ENCODE data around the gene NTN1.
A peak's percentile ranks its signal among the peaks of the same experiment; 100 is the strongest.

Gene NTN1

DNA sequence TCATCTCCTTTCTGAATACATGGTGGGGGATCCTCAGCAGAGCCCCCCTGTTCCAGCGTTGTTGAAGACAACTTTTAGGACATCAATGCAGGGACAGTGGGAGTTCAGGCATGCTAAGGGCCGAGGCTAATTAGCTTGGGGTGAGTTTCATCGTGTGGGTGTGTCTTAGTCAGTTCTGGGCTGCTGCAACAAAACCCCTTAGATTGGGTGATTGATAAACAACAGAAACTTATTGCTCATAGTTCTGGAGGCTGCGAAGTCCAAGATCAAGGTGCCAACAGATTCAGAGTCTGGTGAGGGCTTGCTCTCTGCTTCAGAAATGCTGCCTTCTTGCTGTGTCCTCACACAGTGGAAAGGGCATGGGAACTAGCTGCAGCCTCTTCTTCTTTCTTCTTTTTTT, 214.0 kb downstream of the NTN1 start:
- DNase-seq = no peak

- DNase-seq = no peak
Measured at GRCh38 chr17:9236286-9237052, 215.2 kb downstream of the NTN1 start.

DNA sequence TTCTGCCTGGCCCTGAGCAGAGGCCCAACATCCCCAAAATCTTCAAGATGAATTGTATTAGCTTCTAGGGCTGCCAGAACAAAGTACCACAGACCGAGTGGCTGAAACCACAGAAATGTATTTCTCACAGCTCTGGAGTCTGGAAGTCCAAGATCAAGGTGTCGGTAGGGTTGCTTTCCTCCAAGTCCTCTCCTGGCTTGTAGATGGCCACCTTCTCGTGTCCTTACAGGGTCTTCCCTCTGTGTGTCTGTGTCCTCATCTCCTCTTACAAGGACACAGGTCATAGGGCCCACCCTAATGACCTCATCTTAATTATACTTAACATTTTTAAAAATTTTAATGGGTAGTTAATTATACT, 215.7 kb downstream of the NTN1 start:
- no peak for DNase-seq

DNA sequence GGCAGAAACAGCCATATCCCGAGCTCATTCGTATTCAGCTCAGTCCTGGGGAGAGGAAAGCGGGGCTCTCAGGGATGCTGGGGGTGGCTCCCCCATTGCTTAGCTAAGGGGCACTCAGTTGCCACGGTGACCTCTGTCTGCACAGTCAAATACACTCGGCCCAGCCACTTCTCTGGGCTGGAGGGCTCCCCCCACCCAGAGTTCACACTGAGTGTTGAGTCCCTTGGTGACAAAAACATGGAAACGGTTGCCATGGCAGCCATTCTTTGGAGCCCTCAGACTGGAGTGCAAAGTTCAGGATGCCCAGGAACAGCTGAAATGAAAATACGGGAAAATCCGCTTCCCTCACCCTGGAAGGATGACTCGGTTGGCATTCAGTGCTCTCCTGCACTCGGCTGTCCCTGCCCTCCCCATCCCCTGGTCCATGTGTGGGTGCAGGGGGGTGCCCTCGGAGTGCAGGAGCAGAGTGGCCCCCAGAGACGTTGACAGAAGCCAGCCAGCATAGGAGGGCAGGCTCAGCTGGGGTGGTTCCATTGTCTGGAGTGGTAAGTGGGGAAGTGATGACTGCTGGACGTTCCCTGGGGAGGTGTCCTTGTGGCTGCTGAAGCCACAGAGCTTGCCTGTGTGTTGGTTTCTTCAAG, 216.5 kb downstream of the NTN1 start:
- peak; percentile 42 for DNase-seq

DNA sequence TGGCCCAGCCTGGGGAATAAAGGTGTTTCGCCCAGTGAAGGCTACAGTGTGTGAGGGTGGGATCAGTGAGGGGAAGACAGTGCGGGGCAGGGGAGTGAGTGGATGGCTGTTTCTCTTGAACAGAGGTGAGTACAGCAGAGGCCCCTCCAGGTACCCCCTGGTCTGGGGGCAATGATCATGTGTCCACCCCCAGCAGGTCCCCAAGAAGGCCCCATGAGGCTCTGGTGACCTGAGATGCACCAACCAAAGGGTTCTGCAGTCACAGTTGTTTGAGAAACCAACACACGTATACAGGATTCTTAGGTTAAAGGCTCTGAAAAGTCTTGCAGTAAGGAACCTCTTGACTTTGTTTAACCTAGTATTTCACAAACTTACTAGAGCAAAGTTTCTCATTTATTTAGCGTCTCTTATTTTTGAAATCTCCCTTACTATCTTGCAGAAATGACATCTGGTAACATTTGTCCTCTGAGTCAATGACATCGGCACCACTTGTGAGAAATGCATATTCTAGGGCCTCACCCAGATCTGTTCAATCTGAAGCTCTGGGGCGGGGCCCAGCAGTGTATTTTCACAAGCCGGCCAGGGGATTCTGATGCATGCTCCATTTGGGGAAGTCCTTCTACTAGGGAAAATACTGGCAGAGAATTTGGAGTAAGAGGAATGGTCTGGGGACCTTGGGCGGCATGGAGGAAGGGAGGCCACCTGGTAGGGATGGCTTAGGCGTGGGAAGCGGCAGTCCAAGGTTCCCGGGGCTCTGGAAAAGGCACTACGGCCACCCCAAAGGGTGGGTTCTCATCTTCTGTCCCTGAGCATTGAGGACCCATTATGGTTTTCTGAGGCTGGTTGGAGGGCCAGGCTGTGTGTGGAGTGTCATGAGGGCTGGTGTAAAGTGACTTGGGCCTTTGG, 217.3 kb downstream of the NTN1 start:
- DNase-seq = no peak

DNA sequence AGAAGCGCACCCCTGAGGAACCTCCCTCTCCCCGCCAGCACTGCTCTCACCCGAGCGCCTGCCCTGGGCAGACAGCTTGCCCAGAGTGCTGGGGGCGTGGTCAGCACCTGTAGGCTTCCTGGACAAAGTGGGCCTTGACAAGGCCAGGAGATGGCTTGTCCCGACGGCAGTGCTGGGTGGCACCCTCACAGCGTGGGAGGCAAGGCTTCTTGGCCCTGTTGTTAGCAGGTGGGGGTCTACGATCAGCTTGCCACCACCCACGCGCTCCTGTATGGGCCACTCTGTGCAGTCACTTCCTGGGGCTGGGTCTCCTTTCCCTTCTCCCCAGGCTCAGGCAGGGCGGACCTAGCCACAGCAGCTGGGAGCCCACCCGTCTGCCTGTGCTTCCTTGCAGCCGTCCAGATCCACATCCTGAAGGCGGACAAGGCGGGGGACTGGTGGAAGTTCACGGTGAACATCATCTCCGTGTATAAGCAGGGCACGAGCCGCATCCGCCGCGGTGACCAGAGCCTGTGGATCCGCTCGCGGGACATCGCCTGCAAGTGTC, 218.0 kb downstream of the NTN1 start:
- no peak for DNase-seq

DNA sequence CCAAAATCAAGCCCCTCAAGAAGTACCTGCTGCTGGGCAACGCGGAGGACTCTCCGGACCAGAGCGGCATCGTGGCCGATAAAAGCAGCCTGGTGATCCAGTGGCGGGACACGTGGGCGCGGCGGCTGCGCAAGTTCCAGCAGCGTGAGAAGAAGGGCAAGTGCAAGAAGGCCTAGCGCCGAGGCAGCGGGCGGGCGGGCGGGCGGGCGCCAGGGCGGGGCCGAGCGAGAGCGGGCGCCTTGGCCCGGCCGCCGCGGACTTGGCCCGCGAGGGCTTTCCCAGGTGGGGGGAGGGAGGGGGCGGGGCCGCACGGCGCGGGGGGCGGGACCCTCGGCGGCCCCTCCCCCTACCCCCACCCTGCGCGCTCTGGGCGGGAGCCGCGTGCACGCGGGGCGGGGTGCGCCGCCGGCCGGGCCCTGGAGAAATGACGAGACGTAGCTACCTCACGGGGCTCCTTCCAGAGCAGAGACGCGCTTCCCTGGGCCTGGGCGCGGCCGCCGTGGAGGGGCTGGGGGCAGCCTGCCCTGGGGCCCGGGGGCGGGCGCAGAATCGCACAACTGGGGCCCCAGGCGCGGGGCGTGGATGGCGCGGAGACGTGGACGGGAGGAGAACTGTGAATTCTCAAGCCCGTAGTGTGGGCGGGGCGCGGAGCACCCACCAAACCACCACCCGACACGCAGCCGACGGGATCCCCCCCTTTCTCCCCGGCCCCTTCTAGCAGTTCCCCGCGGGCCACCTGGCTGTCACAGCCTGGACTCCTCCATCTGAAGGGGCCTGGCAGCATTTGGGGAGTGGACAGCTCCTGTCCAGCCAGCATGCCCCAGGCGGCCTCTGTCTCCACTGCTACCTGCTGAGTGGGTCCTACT, 218.7 kb downstream of the NTN1 start:
- DNase-seq = peak; percentile 63

DNA sequence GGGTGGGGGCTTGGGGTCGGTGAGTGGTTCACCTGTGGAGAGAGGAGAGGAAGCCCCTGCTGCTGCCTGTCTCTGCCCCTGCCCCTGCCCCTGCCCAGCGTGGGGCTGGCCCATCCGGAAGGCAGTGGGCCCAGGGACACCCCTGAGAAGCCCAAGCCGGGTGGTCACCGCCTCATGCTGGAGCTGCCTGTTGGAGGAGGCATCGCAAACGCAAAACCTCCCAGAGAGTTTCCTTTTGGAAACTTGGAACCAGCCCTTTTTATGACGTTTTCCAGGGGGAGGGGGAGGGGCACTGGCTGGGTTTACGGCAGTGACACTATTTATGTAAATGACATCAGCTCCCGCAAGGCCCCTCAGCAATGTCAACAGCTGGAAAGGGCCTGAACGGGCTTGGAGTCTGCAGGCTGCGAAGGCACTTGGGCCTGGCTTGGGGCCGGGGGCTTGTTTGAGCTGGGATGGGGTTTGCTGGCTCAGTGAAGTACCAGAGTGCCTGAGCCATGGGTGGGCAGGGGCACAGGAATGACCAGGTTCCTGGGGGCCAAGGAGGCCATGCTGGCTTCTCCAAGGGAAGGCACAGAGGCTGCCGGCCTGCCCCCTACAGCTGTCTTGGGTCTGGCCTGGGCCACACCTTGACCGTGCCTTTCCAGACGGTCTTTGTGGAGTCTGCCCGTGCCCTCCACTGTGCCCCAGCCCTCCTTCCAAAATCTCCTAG, 219.5 kb downstream of the NTN1 start:
- DNase-seq = no peak

GRCh38 chr17:9241371-9241712, 220.0 kb downstream of the NTN1 start:
- DNase-seq = no peak

DNA sequence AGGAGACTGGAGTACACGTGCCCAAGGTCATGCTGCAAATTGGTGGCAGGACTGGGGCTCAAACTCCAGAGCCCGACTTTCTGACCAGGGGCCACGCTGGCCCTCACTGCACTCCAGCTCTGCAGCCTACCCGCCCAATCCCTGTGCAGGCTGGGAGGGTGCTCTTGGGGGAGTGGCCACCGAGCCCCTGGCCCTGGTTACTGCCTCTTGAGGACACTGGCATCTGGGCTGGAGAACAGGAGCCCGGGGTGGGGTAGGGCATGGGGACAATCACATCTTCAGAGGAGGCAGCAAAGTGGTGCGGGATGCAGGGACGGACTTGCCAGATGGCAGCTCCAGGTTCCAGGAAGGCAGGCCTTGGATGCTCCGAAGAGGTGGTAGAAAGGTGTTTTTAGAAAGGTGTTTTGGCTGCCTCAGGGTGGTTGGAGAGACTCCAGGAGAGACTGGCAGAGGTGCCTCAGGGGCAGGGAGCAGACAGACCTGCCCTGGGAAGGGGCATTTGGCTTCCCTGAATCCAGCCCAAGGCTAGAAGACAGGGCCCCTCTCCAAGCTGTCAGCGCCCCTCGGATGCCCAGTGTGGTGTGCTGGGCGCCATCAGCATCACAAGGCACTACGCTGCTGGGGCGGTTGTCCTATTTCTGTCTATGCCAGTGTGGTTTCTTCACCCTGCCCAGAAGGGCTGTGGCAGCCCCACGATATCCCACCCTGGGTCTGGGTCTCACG, 220.6 kb downstream of the NTN1 start:
- DNase-seq = no peak

GRCh38 chr17:9242497-9242881, 221.2 kb downstream of the NTN1 start:
- no peak for DNase-seq

GRCh38 chr17:9242983-9243382, 221.7 kb downstream of the NTN1 start:
- DNase-seq = no peak

- DNase-seq = peak; percentile 62
Measured at GRCh38 chr17:9244066-9245052, 223.0 kb downstream of the NTN1 start.

GRCh38 chr17:9247401-9247938, 226.2 kb downstream of the NTN1 start:
- no peak for DNase-seq

- no peak for DNase-seq
Measured at GRCh38 chr17:9249245-9249953, 228.1 kb downstream of the NTN1 start.

GRCh38 chr17:9251273-9251672, 230.0 kb downstream of the NTN1 start:
- no peak for DNase-seq

DNA sequence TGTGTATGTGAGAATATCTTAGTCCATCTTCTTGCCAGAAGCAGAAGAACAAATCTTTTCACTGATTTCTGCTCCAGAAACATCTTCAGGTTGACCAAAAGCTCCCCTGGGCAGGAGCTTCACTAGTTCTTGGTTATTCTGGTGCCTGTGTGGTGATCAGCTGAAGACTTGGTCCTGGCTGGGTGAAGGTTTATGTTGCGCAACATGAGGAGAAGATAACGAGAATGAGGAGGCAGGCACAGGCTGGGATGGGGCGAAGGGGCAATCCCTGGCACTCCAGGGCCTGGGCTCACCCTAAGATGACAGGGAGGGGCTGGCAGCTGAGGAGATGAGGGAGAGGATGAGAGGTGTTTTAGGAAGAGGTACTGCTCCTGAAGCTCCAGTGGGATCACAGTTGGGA, 232.0 kb downstream of the NTN1 start:
- no peak for DNase-seq

DNA sequence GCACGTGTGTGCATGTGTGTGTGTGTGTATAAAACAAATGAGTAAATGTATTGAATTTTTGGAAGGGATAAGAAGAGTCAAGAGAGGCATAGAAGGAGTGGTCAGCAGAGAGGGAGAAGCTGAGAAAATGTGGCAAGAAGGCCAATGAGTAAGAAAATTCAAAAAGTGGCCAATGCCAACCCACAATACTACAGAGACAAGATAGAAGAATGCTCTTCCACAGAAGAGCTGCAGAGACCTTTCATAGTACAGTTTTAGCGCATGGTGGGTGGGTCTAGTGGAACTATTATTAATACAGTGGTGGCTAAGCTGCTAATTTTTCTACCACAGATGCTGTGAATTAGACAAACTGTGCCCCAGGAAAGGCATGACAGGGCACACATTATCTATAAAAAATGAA, 233.5 kb downstream of the NTN1 start:
- DNase-seq = no peak

DNA sequence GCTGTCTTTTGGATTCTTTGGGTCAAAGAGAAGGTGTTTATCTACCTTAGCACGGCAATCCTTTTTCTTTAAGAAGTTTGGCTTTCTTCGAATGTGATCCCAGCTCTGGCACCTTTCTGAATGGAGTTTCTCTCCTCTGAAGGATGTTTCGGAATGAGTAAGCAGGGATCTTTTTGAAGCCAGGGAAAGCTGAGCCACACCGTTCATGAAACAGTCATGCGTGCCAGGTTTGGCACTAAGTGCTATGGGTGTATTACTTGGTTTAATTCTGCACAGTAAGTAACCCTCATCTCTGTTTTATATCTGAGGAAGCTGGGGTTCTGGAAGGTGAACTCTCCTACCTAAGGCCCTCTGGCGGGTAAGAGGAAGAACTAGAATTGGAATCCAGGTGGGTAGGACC, 234.5 kb downstream of the NTN1 start:
- DNase-seq = no peak
